ENCODE data around the gene DGAT2L6.
A peak's percentile ranks its signal among the peaks of the same experiment; 100 is the strongest.

DGAT2L6 gene

DNA sequence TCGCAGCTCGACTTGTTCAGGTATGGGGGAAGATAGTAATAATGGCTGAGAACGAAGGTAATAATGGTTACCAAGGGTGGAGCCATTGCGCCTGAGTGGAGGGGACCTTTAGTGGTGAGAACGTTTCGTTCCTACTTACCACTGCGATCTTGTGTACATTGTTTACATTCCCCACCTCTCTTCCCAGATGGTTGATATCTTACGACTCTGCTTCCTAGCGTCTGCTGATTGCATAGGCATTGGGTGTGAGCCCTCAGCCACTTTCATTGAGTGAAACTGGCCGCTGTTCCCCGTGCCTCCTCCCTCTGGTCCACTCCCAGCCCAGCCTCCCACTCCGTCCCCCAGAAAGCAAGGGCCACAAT, 43.2 kb upstream of the DGAT2L6 start:
- peak overlapping the region; percentile 96 for H3K4me3 ChIP-seq (ENCODE audit: low read depth, low read length, poor library complexity, severe bottlenecking)
- peaks cover 16% of the 10 kb centered on the region for H3K36me3 ChIP-seq (ENCODE audit: insufficient read depth, low read length)
- H2AFZ ChIP-seq (ENCODE audit: low read length): no peak overlapping the region
- H3K9me3 ChIP-seq (ENCODE audit: low read length): no peaks in the 10 kb centered on the region
- no peaks in the 10 kb centered on the region for H3K9me2 ChIP-seq (ENCODE audit: low read depth, low read length)
- H3K79me2 ChIP-seq (ENCODE audit: insufficient read depth, low read length): peaks cover 4% of the 10 kb centered on the region; the same call in 1 of the 2 replicates
- H3K4me1 ChIP-seq (ENCODE audit: insufficient read depth, low read length, severe bottlenecking): peaks cover 25% of the 10 kb centered on the region
- H3F3A ChIP-seq (ENCODE audit: insufficient read depth, low read length): no peaks in the 10 kb centered on the region
- H3K27ac ChIP-seq (ENCODE audit: low read depth, low read length, poor library complexity, severe bottlenecking): peak overlapping the region; percentile 91
- no peaks in the 10 kb centered on the region for H3K27me3 ChIP-seq (ENCODE audit: insufficient read depth, low read length)
- H3K9ac ChIP-seq (ENCODE audit: low read length): peak overlapping the region; percentile 88
- TF ChIP-seq, protein P1, sequence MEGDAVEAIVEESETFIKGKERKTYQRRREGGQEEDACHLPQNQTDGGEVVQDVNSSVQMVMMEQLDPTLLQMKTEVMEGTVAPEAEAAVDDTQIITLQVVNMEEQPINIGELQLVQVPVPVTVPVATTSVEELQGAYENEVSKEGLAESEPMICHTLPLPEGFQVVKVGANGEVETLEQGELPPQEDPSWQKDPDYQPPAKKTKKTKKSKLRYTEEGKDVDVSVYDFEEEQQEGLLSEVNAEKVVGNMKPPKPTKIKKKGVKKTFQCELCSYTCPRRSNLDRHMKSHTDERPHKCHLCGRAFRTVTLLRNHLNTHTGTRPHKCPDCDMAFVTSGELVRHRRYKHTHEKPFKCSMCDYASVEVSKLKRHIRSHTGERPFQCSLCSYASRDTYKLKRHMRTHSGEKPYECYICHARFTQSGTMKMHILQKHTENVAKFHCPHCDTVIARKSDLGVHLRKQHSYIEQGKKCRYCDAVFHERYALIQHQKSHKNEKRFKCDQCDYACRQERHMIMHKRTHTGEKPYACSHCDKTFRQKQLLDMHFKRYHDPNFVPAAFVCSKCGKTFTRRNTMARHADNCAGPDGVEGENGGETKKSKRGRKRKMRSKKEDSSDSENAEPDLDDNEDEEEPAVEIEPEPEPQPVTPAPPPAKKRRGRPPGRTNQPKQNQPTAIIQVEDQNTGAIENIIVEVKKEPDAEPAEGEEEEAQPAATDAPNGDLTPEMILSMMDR (IDR thresholded peaks at IDR 0.05; ENCODE audit: low read length): no peak
- TF ChIP-seq EZH2 (IDR thresholded peaks at IDR 0.05; ENCODE audit: borderline replicate concordance, low read length): no peak
- H3K4me2 ChIP-seq (ENCODE audit: low read length): peak overlapping the region; percentile 66
- no peaks in the 10 kb centered on the region for H4K20me1 ChIP-seq (ENCODE audit: insufficient read depth, low read length)

DNA sequence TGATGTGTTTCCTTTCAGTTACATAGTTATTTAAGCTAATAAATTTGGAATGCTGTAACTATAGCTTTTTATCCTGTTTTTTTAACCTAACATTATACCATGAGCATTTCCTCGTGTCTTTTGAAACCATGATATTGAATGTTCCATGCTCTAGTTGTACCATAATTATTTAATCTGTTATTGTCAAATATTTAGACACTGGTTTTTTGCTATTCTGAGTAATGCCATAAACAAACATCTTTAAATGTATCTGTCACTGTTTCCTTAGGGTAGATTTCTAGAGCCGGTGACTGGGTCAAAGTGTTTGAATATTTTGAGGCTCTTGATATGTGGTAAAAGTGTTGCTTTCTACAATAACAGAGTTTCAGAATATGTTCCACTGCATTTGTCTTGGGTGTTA, 38.7 kb upstream of the DGAT2L6 start:
- H3K36me3 ChIP-seq (ENCODE audit: insufficient read depth, low read length): peaks cover 20% of the 10 kb centered on the region
- peaks cover 15% of the 10 kb centered on the region for H3K4me1 ChIP-seq (ENCODE audit: insufficient read depth, low read length, severe bottlenecking)
- no peaks in the 10 kb centered on the region for H3K9me2 ChIP-seq (ENCODE audit: low read depth, low read length)
- no peaks in the 10 kb centered on the region for H4K20me1 ChIP-seq (ENCODE audit: insufficient read depth, low read length)
- H3K79me2 ChIP-seq (ENCODE audit: insufficient read depth, low read length): peaks cover 4% of the 10 kb centered on the region; the same call in 1 of the 2 replicates
- H3K4me3 ChIP-seq (ENCODE audit: low read depth, low read length, poor library complexity, severe bottlenecking): no peak overlapping the region
- H2AFZ ChIP-seq (ENCODE audit: low read length): no peak overlapping the region
- H3K27me3 ChIP-seq (ENCODE audit: insufficient read depth, low read length): no peaks in the 10 kb centered on the region
- no peak for TF ChIP-seq EZH2 (IDR thresholded peaks at IDR 0.05; ENCODE audit: borderline replicate concordance, low read length)
- TF ChIP-seq, protein P1 (IDR thresholded peaks at IDR 0.05; ENCODE audit: low read length): no peak
- no peaks in the 10 kb centered on the region for H3F3A ChIP-seq (ENCODE audit: insufficient read depth, low read length)
- H3K27ac ChIP-seq (ENCODE audit: low read depth, low read length, poor library complexity, severe bottlenecking): no peak overlapping the region
- H3K4me2 ChIP-seq (ENCODE audit: low read length): no peak overlapping the region
- no peak overlapping the region for H3K9ac ChIP-seq (ENCODE audit: low read length)
- H3K9me3 ChIP-seq (ENCODE audit: low read length): no peaks in the 10 kb centered on the region

DNA sequence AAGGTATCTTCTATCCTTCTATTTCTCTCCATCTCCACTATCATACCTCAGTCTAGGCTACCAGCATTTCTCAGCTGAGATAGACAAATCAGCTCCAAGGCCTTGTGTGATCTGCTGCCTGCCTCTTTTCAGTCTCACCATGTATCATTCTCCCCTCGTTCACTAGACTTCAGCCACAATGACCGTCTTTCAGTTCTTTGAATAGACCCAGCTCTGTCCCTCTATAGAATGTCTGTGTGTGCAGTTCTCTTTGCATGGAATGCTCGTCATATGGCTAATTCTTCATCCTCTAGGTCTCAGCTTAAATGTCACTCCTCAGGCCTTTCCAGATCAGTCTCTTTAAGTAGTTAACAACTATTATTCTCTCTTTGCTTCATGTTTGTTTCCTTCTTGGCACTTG, 37.5 kb upstream of the DGAT2L6 start:
- H2AFZ ChIP-seq (ENCODE audit: low read length): no peak overlapping the region
- TF ChIP-seq, protein P1 (IDR thresholded peaks at IDR 0.05; ENCODE audit: low read length): no peak
- TF ChIP-seq EZH2 (IDR thresholded peaks at IDR 0.05; ENCODE audit: borderline replicate concordance, low read length): no peak
- peaks cover 10% of the 10 kb centered on the region for H3K4me1 ChIP-seq (ENCODE audit: insufficient read depth, low read length, severe bottlenecking)
- H3K27me3 ChIP-seq (ENCODE audit: insufficient read depth, low read length): no peaks in the 10 kb centered on the region
- H3K4me3 ChIP-seq (ENCODE audit: low read depth, low read length, poor library complexity, severe bottlenecking): no peak overlapping the region
- no peaks in the 10 kb centered on the region for H3K9me2 ChIP-seq (ENCODE audit: low read depth, low read length)
- H3F3A ChIP-seq (ENCODE audit: insufficient read depth, low read length): no peaks in the 10 kb centered on the region
- no peaks in the 10 kb centered on the region for H4K20me1 ChIP-seq (ENCODE audit: insufficient read depth, low read length)
- no peaks in the 10 kb centered on the region for H3K9me3 ChIP-seq (ENCODE audit: low read length)
- H3K36me3 ChIP-seq (ENCODE audit: insufficient read depth, low read length): peaks cover 20% of the 10 kb centered on the region
- H3K9ac ChIP-seq (ENCODE audit: low read length): no peak overlapping the region
- no peak overlapping the region for H3K4me2 ChIP-seq (ENCODE audit: low read length)
- H3K27ac ChIP-seq (ENCODE audit: low read depth, low read length, poor library complexity, severe bottlenecking): no peak overlapping the region
- peaks cover 1% of the 10 kb centered on the region; the same call in 1 of the 2 replicates for H3K79me2 ChIP-seq (ENCODE audit: insufficient read depth, low read length)
